Gastrocnemius medialis (tissue), 4 donors: Measurements from ENCODE around the gene PPP2R3B. TPM values are rescaled to one million over a fixed set of nuclear protein-coding genes. Genes with fewer than 3 reads are reported as not detected.
"Not testable (repeated sequence)": the region's sequence is repeated elsewhere in the genome, so short reads cannot be mapped to it uniquely, and the experiment has no call there.

ENCODE experiments used
- ATAC-seq, 2 donors: fragments of 150-250 bp; one replicate each; pipeline ENCODE4 v1.9.1; 2016
- DNase-seq, 2 donors: peaks; one replicate each; pipeline ENCODE4 v3.0.0-alpha.2; 2019
- H3K27ac ChIP-seq, 4 donors: fragments of 200-600 bp; sonication (generic); 1 replicate in 1 of 4; 2 replicates in 3 of 4; pipeline ENCODE4 v1.5.1; 2016 to 2018; ENCODE audit warnings: mild to moderate bottlenecking in 2 of 4, moderate library complexity in 1 of 4
- H3K27me3 ChIP-seq, 3 donors: fragments of 200-600 bp; sonication (generic) in 2 of 3; 1 replicate in 1 of 3; 2 replicates in 2 of 3; pipeline versions ENCODE4 v1.5.1 to v1.6.0; 2016 to 2019; ENCODE audit warnings: mild to moderate bottlenecking in 1 of 3, moderate library complexity in 1 of 3
- H3K36me3 ChIP-seq, 2 donors: fragments of 200-600 bp; sonication (generic) in 1 of 2; one replicate each; pipeline ENCODE4 v1.5.1; 2017 to 2018
- H3K4me1 ChIP-seq, 2 donors: fragments of 200-600 bp; sonication (generic) in 1 of 2; one replicate each; pipeline ENCODE4 v1.5.1; 2016 to 2017; ENCODE audit warnings: mild to moderate bottlenecking in 2 of 2
- H3K4me3 ChIP-seq, 4 donors: fragments of 200-600 bp; sonication (generic) in 3 of 4; 1 replicate in 1 of 4; 2 replicates in 3 of 4; pipeline ENCODE4 v1.5.1; 2016 to 2019; ENCODE audit warnings: mild to moderate bottlenecking in 2 of 4
- H3K9me3 ChIP-seq, 3 donors: fragments of 200-600 bp; sonication (generic) in 2 of 3; 1 replicate in 1 of 3; 2 replicates in 2 of 3; pipeline ENCODE4 v1.5.1; 2016 to 2019
- CTCF ChIP-seq, 5 experiments: fragments of 450-650 bp in 3 of 5; fragments of 200-600 bp in 2 of 5; sonication (generic) in 2 of 5; IDR thresholded peaks in 4 of 5; conservative IDR thresholded peaks in 1 of 5; 1 replicate in 4 of 5; 2 replicates in 1 of 5; pipeline ENCODE4 v1.5.1; 2016 to 2019; ENCODE audit warnings: antibody characterized with exemption in 5 of 5, mild to moderate bottlenecking in 3 of 5, moderate library complexity in 3 of 5
- POLR2A ChIP-seq, 2 donors: fragments of 450-650 bp; IDR thresholded peaks; one replicate each; pipeline ENCODE4 v1.6.1; 2017; ENCODE audit warnings: antibody characterized with exemption in 2 of 2, mild to moderate bottlenecking in 2 of 2, moderate library complexity in 2 of 2
- in situ Hi-C, 4 donors: fragments of 200-750 bp; cut with MboI; loops; one replicate each; pipeline versions ENCODE4 v1.15.0 to v1.8.0; 2017; ENCODE audit warnings: low sequenced_read_pairs in 4 of 4
- intact Hi-C: fragments of 100-400 bp; cut with DNase I; formaldehyde crosslinking; loops from one replicate; pipeline ENCODE4 v1.15.1; 2023; ENCODE audit warnings: low total_unique reads
- total RNA-seq, 4 donors: library from RNA; depleted of rRNA; stranded (reverse); fragments of >200 nt; gene quantifications; one replicate each; pipeline versions ENCODE4 v1.1.0 to v1.2.3, GENCODE V29; 2016

Gene PPP2R3B
- total RNA-seq: 100 to 1,000 TPM in 1 of 4 donors, 10 to 100 TPM in 3; 53.8 to 103 (median 69.4) TPM

- intact Hi-C loops: loop anchor here (2.0 to 10.0 kb wide), 4 partner anchors 14 to 1005 kb away; partner anchors contain the start of genes GTPBP6 and SLC25A6
Measured at GRCh38 chrX:386768-387575, at the start of gene PPP2R3B. TSS of gene PPP2R3B (minus strand) at chrX:386907. CDS start at chrX:386691, 216 bp downstream.

GRCh38 chrX:435536-436122, 48.9 kb upstream of the PPP2R3B start:
- intact Hi-C loops (no loop called here), in situ Hi-C loops (no loop called here)
- Histone ChIP-seq H3K36me3 (no peaks in the 10 kb centered on the region), H3K27me3 (peaks cover 8 to 16% (median 11%) of the 10 kb centered on the region in 3 donors), H3K4me3 (no peak overlapping the region), H3K9me3 (no peaks in the 10 kb centered on the region), H3K27ac (no peak overlapping the region), H3K4me1 (no peaks in the 10 kb centered on the region)
- ATAC-seq (no peak), DNase-seq (no peak)
- TF ChIP-seq POLR2A (IDR thresholded peaks at IDR 0.05): no peak
- no peak for TF ChIP-seq CTCF (IDR thresholded peaks at IDR 0.05 in 4 of 5, conservative IDR thresholded peaks at IDR 0.05 in 1 of 5)

More at GRCh38 chrX:386768-387575, at the start of gene PPP2R3B:
- no peaks in the 10 kb centered on the region for H3K9me3 ChIP-seq
- ATAC-seq (peak; percentile 98 to 99), DNase-seq (peak; percentile 99)
- H3K27me3 ChIP-seq: no peaks in the 10 kb centered on the region
- H3K36me3 ChIP-seq: no peaks in the 10 kb centered on the region
- TF ChIP-seq POLR2A (IDR thresholded peaks at IDR 0.05) (peak; percentile 46 to 55), CTCF (IDR thresholded peaks at IDR 0.05 in 4 of 5, conservative IDR thresholded peaks at IDR 0.05 in 1 of 5) (peak in 2 of 5 experiments; percentile 32 to 41)
- H3K4me1 ChIP-seq: peaks cover 7% of the 10 kb centered on the region in 2 donors
- H3K27ac ChIP-seq: peak within 1 kb of the TSS; percentile 96 to 99 (median 98)
- in situ Hi-C loops: loop anchor here in 1 of 4 donors (10.0 kb wide), 1 partner anchor 62 kb away; no protein-coding TSS in a partner anchor
- H3K4me3 ChIP-seq: peak within 1 kb of the TSS; percentile 79 to 98 (median 85)

- no peak for DNase-seq
- Histone ChIP-seq H3K27ac (no peak overlapping the region), H3K4me3 (no peak overlapping the region), H3K4me1 (no peaks in the 10 kb centered on the region), H3K27me3 (peaks cover 8 to 20% (median 11%) of the 10 kb centered on the region in 3 donors), H3K9me3 (no peaks in the 10 kb centered on the region), H3K36me3 (no peaks in the 10 kb centered on the region)
- TF ChIP-seq CTCF (IDR thresholded peaks at IDR 0.05 in 4 of 5, conservative IDR thresholded peaks at IDR 0.05 in 1 of 5) (no peak), POLR2A (IDR thresholded peaks at IDR 0.05) (no peak)
- intact Hi-C loops (no loop called here), in situ Hi-C loops (no loop called here)
- no peak for ATAC-seq
Measured at GRCh38 chrX:434946-435345, 48.2 kb upstream of the PPP2R3B start.

- DNase-seq (no peak), ATAC-seq (no peak)
- H3K9me3 ChIP-seq: no peaks in the 10 kb centered on the region
- intact Hi-C loops (no loop called here), in situ Hi-C loops (no loop called here)
- no peak overlapping the region for H3K27ac ChIP-seq
- no peaks in the 10 kb centered on the region for H3K36me3 ChIP-seq
- no peaks in the 10 kb centered on the region for H3K4me1 ChIP-seq
- no peak overlapping the region for H3K4me3 ChIP-seq
- peaks cover 6 to 20% (median 8%) of the 10 kb centered on the region in 3 donors for H3K27me3 ChIP-seq
- TF ChIP-seq POLR2A (IDR thresholded peaks at IDR 0.05) (no peak), CTCF (IDR thresholded peaks at IDR 0.05 in 4 of 5, conservative IDR thresholded peaks at IDR 0.05 in 1 of 5) (no peak)
Measured at GRCh38 chrX:433771-434170, 47.1 kb upstream of the PPP2R3B start.

GRCh38 chrX:432666-433065, 46.0 kb upstream of the PPP2R3B start:
- ATAC-seq, H3K27ac ChIP-seq, H3K36me3 ChIP-seq, H3K4me3 ChIP-seq, intact Hi-C loops, DNase-seq, in situ Hi-C loops, H3K4me1 ChIP-seq, H3K9me3 ChIP-seq: not testable (repeated sequence)
- H3K27me3 ChIP-seq: peaks cover 4 to 22% (median 9%) of the 10 kb centered on the region in 3 donors
